OCI-LY7 (cell line): ENCODE data around the gene UGT2A2.
"Not testable (repeated sequence)": the region's sequence is repeated elsewhere in the genome, so short reads cannot be mapped to it uniquely, and the experiment has no call there.

Experiments used
- EZH2phosphoT487 ChIP-seq: fragments of 200-600 bp; sonication (generic); IDR thresholded peaks from 2 replicates; pipeline ENCODE4 v1.6.1; 2018; ENCODE audit warnings: low read depth, borderline replicate concordance, mild to moderate bottlenecking, mixed run types, antibody characterized with exemption, low read length, moderate library complexity, mixed read lengths
- TF ChIP-seq, protein P1 (sequence below): fragments of 200-600 bp; sonication (generic); conservative IDR thresholded peaks from 2 replicates; pipeline ENCODE4 v1.5.1; 2014; ENCODE audit warnings: mild to moderate bottlenecking, antibody characterized with exemption, low read length, moderate library complexity, mixed read lengths

DNA sequence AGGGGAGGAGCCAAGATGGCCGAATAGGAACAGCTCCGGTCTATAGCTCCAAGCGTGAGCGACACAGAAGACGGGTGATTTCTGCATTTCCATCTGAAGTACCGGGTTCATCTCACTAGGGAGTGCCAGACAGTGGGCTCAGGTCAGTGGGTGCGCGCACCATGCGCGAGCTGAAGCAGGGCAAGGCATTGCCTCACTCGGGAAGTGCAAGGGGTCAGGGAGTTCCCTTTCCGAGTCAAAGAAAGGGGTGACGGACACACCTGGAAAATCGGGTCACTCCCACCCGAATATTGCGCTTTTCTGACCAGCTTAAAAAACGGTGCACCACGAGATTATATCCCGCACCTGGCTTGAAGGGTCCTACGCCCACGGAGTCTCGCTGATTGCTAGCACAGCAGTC, 24.6 kb upstream of the UGT2A2 start:
- TF ChIP-seq, protein P1, sequence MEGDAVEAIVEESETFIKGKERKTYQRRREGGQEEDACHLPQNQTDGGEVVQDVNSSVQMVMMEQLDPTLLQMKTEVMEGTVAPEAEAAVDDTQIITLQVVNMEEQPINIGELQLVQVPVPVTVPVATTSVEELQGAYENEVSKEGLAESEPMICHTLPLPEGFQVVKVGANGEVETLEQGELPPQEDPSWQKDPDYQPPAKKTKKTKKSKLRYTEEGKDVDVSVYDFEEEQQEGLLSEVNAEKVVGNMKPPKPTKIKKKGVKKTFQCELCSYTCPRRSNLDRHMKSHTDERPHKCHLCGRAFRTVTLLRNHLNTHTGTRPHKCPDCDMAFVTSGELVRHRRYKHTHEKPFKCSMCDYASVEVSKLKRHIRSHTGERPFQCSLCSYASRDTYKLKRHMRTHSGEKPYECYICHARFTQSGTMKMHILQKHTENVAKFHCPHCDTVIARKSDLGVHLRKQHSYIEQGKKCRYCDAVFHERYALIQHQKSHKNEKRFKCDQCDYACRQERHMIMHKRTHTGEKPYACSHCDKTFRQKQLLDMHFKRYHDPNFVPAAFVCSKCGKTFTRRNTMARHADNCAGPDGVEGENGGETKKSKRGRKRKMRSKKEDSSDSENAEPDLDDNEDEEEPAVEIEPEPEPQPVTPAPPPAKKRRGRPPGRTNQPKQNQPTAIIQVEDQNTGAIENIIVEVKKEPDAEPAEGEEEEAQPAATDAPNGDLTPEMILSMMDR = not testable (repeated sequence)
- not testable (repeated sequence) for TF ChIP-seq EZH2phosphoT487
